DMS153 treated with DMSO at 0.1 percent for 48 hours (cell line): Measurements from ENCODE around the gene CATSPER1.
"Not testable (repeated sequence)": the region's sequence is repeated elsewhere in the genome, so short reads cannot be mapped to it uniquely, and the experiment has no call there.

ENCODE experiments used
- DNase-seq: peaks from one replicate; lab custom pipeline; 2025; ENCODE audit not compliant: unreplicated experiment; lab: John Stamatoyannopoulos, UW

The CATSPER1 gene

GRCh38 chr11:66020618-66021357 is 5.5 kb downstream of the CATSPER1 start:
- no peak for DNase-seq

GRCh38 chr11:66020212-66020611 is 6.1 kb downstream of the CATSPER1 start:
- DNase-seq: no peak

- no peak for DNase-seq
Observed at GRCh38 chr11:66017321-66017720, 9.0 kb downstream of the CATSPER1 start.

GRCh38 chr11:66016793-66017177 is 9.5 kb downstream of the CATSPER1 start:
- no peak for DNase-seq

GRCh38 chr11:66015936-66016792 is 10.1 kb downstream of the CATSPER1 start:
- no peak for DNase-seq

- no peak for DNase-seq
Observed at GRCh38 chr11:66015454-66015881, 10.8 kb downstream of the CATSPER1 start.

GRCh38 chr11:66014804-66015453 is 11.3 kb downstream of the CATSPER1 start:
- DNase-seq: no peak

GRCh38 chr11:66013762-66014100 is 12.5 kb downstream of the CATSPER1 start:
- no peak for DNase-seq

GRCh38 chr11:66012946-66013761 is 13.1 kb downstream of the CATSPER1 start:
- DNase-seq: no peak

GRCh38 chr11:66012371-66012945 is 13.8 kb downstream of the CATSPER1 start:
- no peak for DNase-seq

- DNase-seq: no peak
Observed at GRCh38 chr11:66011785-66012303, 14.4 kb downstream of the CATSPER1 start, which contains the start of gene CST6. Gene CST6 (plus strand): TSS chr11:66012008. CDS start chr11:66012045, 37 bp downstream.

- DNase-seq: no peak
Observed at GRCh38 chr11:66011239-66011784, 15.0 kb downstream of the CATSPER1 start.

- not testable (repeated sequence) for DNase-seq
Observed at GRCh38 chr11:66010036-66010435, 16.2 kb downstream of the CATSPER1 start.

- no peak for DNase-seq
Observed at GRCh38 chr11:66008468-66009101, 17.7 kb downstream of the CATSPER1 start.

- DNase-seq: no peak
Observed at GRCh38 chr11:66008095-66008467, 18.2 kb downstream of the CATSPER1 start.

GRCh38 chr11:66007201-66007634 is 19.1 kb downstream of the CATSPER1 start:
- DNase-seq: no peak

GRCh38 chr11:66006891-66007176 is 19.4 kb downstream of the CATSPER1 start:
- no peak for DNase-seq

GRCh38 chr11:66006134-66006890 is 20.0 kb downstream of the CATSPER1 start:
- no peak for DNase-seq

GRCh38 chr11:66004186-66004585 is 22.1 kb downstream of the CATSPER1 start:
- DNase-seq: no peak
